ENCODE results near the gene FOXI1.

- no peak for TF ChIP-seq EZH2 (IDR thresholded peaks at IDR 0.05; ENCODE audit: insufficient read depth, poor library complexity, severe bottlenecking)
- no peak for TF ChIP-seq EZH2phosphoT487 (IDR thresholded peaks at IDR 0.05; ENCODE audit: insufficient read depth, low read depth)
Measured at GRCh38 chr5:170117736-170118135, 12.0 kb downstream of the FOXI1 start.
